Lower leg skin (tissue), 4 donors: ENCODE measurements around the gene PTCH1. TPM values are rescaled to one million over a fixed set of nuclear protein-coding genes. Genes with fewer than 3 reads are reported as not detected.

ENCODE experiments used
- DNase-seq, 2 donors: peaks; one replicate each; pipeline ENCODE4 v3.0.0-alpha.2; 2019; ENCODE audit warnings: low spot score in 2 of 2
- H3K4me3 ChIP-seq: fragments of 200-600 bp; sonication (generic); 2 replicates; pipeline ENCODE4 v1.5.1; 2017; ENCODE audit warnings: mild to moderate bottlenecking, low read depth; ENCODE audit not compliant: poor library complexity, severe bottlenecking
- CTCF ChIP-seq, 3 donors: fragments of 450-650 bp; IDR thresholded peaks; one replicate each; pipeline ENCODE4 v1.5.1; 2016; ENCODE audit warnings: antibody characterized with exemption in 3 of 3, mild to moderate bottlenecking in 3 of 3, moderate library complexity in 2 of 3
- POLR2A ChIP-seq, 2 donors: fragments of 450-650 bp; IDR thresholded peaks; one replicate each; pipeline ENCODE4 v1.6.1; 2016 to 2017; ENCODE audit warnings: antibody characterized with exemption in 2 of 2, mild to moderate bottlenecking in 1 of 2, moderate library complexity in 1 of 2
- WGBS, 2 donors: methylation state at CpG; one replicate each; pipeline ENCODE4 v1.1.5; 2018; 5-methylcytosine and 5-hydroxymethylcytosine counted together
- intact Hi-C: fragments of 100-400 bp; cut with DNase I; formaldehyde crosslinking; loops from one replicate; pipeline ENCODE4 v1.15.0; 2023; ENCODE audit warnings: low total_unique reads
- total RNA-seq, 4 donors: library from RNA; depleted of rRNA; stranded (reverse); fragments of >200 nt; gene quantifications; one replicate each; pipeline ENCODE4 v1.1.0, GENCODE V29; 2016

The PTCH1 gene
- total RNA-seq, 4 donors from 2014 or later = 16.5 to 25.6 (median 20.9) TPM

- no peak for TF ChIP-seq CTCF (IDR thresholded peaks at IDR 0.05)
- no peak for TF ChIP-seq POLR2A (IDR thresholded peaks at IDR 0.05)
- no peak overlapping the region for H3K4me3 ChIP-seq
- WGBS, 2 donors = 88 to 89% methylated on average over 19 of the region's 19 CpGs
- intact Hi-C loops = no loop called here
- peak in 1 of 2 donors; percentile 65 for DNase-seq
Observed at GRCh38 chr9:95459851-95460517, 56.8 kb downstream of the PTCH1 start.

GRCh38 chr9:95459178-95459577, 57.6 kb downstream of the PTCH1 start:
- WGBS, 2 donors = 85 to 93% methylated on average over 13 of the region's 13 CpGs
- TF ChIP-seq POLR2A (IDR thresholded peaks at IDR 0.05) (no peak), CTCF (IDR thresholded peaks at IDR 0.05) (no peak)
- H3K4me3 ChIP-seq = no peak overlapping the region
- no peak for DNase-seq
- intact Hi-C loops = no loop called here

- TF ChIP-seq CTCF (IDR thresholded peaks at IDR 0.05) (no peak), POLR2A (IDR thresholded peaks at IDR 0.05) (no peak)
- WGBS, 2 donors = 79 to 89% methylated on average over 6 of the region's 6 CpGs
- no peak overlapping the region for H3K4me3 ChIP-seq
- DNase-seq = no peak
- intact Hi-C loops = no loop called here
Observed at GRCh38 chr9:95458666-95459065, 58.1 kb downstream of the PTCH1 start.

GRCh38 chr9:95457769-95458168, 59.0 kb downstream of the PTCH1 start:
- intact Hi-C loops = no loop called here
- no peak for TF ChIP-seq POLR2A (IDR thresholded peaks at IDR 0.05)
- TF ChIP-seq CTCF (IDR thresholded peaks at IDR 0.05) = no peak
- 88 to 92% methylated on average over 12 of the region's 12 CpGs for WGBS, 2 donors
- no peak overlapping the region for H3K4me3 ChIP-seq
- peak in 1 of 2 donors; percentile 59 for DNase-seq

GRCh38 chr9:95455714-95456113, 61.1 kb downstream of the PTCH1 start:
- TF ChIP-seq POLR2A (IDR thresholded peaks at IDR 0.05) (no peak), CTCF (IDR thresholded peaks at IDR 0.05) (no peak)
- no peak for DNase-seq
- 79 to 92% methylated on average over 9 of the region's 9 CpGs for WGBS, 2 donors
- intact Hi-C loops = no loop called here
- no peak overlapping the region for H3K4me3 ChIP-seq

GRCh38 chr9:95452176-95452575, 64.6 kb downstream of the PTCH1 start:
- TF ChIP-seq POLR2A (IDR thresholded peaks at IDR 0.05) (no peak), CTCF (IDR thresholded peaks at IDR 0.05) (no peak)
- intact Hi-C loops = no loop called here
- WGBS, 2 donors = 92 to 96% methylated on average over 4 of the region's 4 CpGs

More at GRCh38 chr9:95452176-95452575, 64.6 kb downstream of the PTCH1 start:
- no peak for DNase-seq
- no peak overlapping the region for H3K4me3 ChIP-seq
